ENCODE measurements around the gene CACFD1.

The CACFD1 gene

DNA sequence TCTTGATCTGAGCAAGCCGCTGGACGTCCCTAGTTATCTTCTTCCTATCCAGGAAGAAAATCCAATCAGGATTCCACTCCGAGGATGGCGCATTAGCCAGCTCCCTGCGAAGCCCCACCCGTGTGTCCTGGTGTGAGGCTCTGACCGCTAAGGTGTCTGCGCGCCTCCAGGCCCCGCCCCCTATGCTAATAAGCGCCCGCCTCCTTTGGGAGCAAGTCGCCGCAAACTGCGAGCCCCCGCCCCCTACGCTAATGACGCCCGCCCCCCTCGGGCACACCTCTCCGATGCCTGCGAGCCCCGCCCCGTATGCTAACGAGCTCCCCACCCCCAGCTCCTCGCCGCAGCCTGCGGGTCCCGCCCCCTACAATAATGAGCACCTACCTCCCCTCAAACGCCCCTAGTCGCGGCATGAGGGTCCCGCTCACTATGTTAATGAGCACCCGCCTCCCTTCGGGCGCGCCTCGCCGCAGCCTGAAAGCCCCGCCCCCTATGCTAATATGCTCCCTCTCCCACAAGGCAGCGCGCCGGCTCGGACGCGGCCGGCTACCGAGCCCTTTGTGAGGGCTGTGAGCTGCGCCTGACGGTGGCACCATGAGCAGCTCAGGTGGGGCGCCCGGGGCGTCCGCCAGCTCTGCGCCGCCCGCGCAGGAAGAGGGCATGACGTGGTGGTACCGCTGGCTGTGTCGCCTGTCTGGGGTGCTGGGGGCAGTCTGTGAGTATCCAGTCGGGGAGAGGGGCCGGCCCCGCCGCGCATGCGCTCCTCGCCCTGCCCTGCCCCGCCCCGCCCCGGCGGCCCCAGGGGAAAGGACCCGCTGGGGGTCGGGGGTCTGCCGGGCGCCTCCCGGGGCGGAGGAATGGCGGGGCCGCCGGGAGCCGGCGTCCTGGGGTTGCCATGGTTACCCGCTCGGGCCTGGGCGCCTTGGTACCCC, at the start of gene CACFD1:
Gene CACFD1 (plus strand): TSS at position 503 of the 929 bp plus-strand sequence. CDS start 89 bp downstream, at position 592.
- DNase-seq (ENCODE audit: low read depth), result peak; percentile 87

DNA sequence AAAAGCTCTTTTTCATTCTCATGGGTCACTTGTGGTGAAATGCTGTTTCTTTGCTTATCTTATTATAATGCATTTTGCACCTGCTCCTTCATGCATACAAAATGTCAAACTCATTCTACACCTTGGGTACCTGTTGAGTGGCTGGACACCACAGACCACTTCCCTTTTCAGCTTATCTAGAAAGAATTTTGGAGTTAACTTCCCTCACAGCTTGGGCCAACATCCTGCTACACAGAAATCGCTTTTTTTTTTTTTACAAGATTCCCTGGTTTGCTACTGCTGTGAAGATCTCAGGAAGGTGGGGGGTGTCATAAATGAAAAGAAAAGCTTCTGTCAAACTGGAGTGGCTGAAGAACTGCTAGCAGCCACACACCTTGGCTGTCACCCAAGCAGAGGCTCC, 44.6 kb upstream of the CACFD1 start:
- no peak for DNase-seq (ENCODE audit: low read depth)

DNA sequence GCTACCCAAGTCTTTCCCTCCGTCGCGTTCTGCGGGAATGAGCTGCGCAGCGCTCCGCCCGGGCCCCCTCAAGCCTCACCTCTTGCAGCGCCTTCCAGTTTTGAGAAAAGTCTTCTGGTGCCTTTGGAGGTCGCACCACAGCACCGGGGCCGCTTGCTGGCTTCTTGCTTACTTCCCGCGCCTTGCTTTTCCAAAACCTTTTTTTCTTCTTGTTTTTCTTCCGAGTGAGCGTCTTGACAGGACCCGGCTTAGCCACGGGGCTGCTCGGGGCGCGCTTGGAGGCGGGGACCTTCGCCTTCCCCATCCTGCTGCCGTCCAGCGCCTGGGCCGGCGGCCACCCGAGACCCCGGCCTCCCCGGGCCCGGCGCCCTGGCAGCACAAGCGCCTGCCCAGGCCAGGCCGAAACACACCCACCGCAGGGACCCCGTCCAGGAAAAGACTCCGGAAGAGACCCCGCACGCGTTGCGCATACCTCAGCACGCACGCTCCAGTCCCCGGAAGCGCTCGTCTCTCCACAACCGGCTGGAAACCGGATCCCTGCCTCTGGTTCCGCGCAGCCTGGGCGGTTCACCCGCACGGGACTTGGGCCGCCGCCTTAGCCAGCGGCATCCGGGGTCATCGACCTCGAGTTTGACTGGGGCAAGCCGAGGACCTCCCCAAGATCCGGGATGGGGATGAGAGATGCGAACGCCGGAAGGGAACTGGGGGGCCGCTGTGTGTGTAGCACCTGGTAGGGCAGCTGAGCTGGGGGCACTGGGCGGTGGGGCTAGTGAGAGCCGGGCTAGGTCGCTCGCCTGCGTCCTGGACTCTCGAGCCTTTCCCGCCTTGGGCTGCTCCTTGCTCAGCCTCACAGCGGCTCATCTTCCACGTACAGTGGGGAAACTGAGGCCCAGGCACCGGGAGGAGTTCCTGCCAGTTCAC, 42.0 kb upstream of the CACFD1 start, which contains the start of gene REXO4:
Gene REXO4 (minus strand): TSS at position 470 of the 921 bp plus-strand sequence. CDS start 166 bp downstream, at position 304.
- peak; percentile 68 for DNase-seq (ENCODE audit: low read depth)

DNA sequence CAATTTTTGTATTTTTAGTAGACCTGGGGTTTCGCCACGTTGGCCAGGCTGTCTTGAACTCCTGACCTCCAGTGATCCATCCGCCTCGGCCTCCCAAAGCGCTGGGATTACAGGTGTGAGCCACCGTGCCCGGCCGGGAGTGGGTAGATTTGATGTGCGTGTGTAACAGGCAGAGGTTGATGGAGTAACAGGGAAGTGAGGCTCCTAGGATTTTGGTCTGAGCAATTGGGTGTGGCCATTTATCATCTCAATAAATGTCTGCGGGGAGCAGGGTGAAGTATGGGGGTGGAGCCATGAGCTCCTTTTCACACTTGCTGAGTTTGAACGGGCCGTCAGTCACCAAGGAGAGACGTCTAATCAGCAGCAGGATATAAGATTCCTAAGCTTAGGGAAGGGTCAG, 40.8 kb upstream of the CACFD1 start:
- no peak for DNase-seq (ENCODE audit: low read depth)

DNA sequence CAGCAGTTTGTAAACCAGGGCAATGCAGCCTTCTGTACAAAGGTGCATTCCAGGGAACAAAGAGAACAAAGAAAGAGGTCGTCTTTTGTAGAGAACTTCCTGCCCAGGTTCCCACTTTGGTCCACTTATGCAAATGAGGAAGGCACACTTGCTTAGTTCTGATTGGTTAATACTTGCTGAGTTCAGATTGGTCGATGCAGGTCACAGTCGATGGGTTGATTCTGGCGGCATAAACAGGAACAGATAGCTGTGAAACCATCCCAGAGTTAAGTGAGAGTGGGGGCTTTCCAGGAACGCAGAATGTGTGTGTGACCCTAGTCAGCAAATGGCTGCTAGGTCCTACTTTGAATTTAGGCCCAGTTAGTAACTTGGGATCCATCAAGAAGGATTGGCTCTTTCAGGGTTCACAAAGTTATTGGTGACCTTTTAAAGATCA, 39.4 kb upstream of the CACFD1 start:
- no peak for DNase-seq (ENCODE audit: low read depth)

DNA sequence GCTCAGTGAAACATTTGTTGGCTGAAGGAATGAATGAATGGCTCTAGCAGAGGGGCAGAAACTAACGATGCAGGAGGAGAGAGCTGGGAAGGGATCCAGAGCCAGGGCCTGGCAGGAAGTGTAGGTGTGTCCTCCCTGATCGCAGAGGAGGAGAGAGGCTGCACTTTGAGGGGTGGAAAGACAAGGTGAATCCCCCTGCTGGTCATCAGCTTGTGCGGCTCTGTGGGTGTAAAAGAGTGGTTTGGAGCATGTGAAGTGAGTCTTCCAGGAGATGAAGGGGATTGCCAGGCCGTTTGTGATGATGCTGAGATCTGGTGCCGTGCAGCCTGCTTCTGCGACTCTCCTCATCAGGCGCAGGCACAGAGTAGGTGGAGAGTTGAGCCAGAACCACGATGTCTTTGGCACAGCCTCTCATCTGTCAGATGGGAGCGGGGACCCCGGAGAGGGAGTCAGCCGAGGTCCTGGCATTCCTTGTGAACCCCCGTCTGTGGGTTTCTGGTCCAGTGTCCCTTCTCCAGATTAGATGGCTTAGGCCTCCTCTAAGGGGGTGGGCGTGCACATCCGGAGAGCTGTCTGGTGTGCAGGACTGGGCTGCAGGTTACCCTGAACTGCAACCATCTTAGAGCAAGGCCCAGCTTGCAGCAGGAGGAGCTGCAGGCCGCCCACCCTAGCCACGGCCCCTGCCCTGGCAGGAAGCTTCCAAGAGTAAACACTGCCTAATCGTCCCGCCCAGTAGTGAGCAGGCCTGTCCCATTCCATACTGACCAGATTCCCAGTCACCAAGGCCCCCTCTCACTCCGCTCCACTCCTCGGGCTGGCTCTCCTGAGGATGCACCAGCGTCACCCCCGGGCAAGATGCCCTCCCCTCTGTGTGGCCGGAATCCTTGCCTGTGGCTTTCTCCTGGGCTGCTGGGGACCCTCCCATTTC, 37.9 kb upstream of the CACFD1 start, which contains the start of gene ADAMTS13:
Gene ADAMTS13 (plus strand): TSS at position 753 of the 928 bp plus-strand sequence. CDS start 77 bp downstream, at position 830.
- DNase-seq (ENCODE audit: low read depth), result no peak

DNA sequence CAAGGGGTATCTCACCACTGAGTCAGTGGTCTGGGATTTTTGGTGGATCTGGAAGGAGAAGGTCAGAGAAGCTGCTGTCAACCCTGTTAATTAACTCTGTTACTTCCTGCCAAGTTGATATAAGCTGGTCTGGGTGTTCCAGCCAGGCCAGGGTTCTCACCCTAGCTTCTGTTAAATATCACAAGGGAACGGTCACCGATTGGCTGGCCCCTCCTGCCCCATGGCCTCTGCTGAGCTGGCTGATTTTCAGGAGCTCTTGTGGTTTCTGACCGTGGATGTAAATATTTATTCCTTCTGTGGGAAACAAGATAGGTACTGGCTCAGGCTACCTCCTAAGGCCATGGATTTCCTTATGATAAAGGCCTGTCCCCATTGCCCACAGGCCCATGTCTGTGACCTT, 36.6 kb upstream of the CACFD1 start:
- DNase-seq (ENCODE audit: low read depth), result no peak

DNA sequence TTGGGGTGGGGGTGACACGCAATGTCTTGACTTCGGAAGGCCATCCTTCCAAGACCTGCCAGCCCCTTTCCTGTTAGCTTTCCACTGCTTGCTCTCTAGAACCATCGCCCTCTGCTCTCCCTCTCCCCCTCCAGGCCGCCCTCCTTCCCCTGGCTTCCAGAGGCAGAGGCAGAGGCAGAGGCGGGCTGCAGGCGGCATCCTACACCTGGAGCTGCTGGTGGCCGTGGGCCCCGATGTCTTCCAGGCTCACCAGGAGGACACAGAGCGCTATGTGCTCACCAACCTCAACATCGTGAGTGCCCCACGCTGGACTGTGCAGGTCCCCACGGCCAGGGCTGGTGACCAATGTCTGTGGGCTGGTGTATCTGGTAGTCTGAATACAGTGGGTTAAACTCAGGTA, 35.6 kb upstream of the CACFD1 start:
- no peak for DNase-seq (ENCODE audit: low read depth)

DNA sequence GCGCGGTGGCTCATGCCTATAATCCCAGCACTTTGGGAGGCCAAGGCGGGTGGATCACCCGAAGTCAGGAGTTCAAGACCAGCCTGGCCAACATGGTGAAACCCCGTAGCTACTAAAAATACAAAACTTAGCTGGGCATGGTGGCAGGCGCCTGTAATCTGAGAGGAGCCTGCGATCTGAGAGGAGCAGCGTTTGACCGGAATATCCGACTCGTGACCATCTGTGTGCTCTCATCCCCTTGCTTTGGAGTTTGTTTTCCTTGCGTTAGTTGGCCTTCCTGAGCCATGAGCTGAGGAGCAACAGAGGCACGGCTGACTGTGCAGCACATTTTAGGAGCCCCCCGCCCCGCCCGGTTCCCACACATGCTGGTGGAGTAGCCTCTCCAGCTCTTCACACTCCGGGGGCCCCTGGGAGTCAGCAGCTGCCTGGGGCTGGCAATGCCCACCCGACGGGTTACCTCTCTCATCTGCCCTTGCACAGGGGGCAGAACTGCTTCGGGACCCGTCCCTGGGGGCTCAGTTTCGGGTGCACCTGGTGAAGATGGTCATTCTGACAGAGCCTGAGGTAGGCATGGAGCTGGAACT, 34.6 kb upstream of the CACFD1 start:
- no peak for DNase-seq (ENCODE audit: low read depth)

DNA sequence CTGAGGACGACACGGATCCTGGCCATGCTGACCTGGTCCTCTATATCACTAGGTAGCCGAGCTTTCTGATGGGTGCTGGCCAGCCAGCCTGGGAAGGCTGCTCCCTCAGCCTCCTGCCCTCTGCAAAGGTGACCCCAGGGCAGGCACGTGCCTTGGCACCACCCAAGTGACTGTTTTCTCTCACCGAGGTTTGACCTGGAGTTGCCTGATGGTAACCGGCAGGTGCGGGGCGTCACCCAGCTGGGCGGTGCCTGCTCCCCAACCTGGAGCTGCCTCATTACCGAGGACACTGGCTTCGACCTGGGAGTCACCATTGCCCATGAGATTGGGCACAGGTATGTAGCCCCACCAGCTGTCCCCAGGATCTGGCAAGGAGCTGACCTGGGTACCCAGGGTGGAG, 33.8 kb upstream of the CACFD1 start:
- no peak for DNase-seq (ENCODE audit: low read depth)

DNA sequence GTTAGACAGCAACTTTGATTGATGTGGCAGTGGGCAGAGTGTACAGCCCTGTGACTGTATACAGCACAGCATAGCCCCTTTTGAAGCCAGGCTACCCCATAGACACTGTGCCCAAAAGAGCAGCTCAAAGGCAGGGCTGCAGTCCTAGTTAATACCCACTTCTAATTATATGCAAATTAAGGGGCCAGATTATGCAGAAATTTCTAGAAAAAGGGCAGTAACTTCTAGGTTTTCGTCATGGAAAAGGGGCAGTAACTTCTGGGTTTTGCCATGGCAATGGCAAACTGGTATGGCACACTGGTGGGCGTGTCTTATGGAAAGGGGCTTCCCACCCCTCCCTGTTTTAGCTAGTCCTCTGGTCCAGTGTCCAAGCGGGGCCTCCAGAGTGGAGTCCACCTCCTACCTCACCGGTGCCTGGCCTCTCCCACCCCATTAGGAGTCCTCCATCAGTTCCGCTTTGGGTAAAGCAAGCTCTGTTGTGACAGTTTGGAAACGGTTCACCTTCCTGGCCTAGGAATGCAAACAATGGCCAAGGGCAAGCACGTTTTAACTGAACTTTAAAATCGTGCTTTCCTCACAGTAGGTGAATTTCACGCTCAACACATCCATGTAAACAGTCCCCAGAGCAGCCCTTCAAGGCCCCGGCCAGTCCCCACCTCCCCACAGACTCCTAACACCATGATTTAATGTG, 32.0 kb upstream of the CACFD1 start:
- DNase-seq (ENCODE audit: low read depth), result no peak

DNA sequence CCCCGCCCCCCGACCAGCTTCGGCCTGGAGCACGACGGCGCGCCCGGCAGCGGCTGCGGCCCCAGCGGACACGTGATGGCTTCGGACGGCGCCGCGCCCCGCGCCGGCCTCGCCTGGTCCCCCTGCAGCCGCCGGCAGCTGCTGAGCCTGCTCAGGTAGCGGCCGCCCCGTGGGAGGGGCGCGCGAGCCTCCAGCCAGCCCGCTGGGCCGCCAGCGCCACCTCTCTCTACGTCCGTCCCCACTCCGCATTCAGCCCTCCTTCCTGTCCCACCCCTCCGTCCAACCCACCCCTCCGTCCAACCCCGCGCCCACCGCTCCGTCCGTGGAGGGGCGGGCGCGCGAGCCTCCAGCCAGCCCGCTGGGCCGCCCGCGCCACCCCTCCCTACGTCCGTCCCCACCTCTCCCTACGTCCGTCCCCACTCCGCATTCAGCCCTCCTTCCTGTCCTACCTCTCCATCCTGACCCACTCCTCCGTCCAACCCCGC, 31.1 kb upstream of the CACFD1 start:
- DNase-seq (ENCODE audit: low read depth), result no peak

DNA sequence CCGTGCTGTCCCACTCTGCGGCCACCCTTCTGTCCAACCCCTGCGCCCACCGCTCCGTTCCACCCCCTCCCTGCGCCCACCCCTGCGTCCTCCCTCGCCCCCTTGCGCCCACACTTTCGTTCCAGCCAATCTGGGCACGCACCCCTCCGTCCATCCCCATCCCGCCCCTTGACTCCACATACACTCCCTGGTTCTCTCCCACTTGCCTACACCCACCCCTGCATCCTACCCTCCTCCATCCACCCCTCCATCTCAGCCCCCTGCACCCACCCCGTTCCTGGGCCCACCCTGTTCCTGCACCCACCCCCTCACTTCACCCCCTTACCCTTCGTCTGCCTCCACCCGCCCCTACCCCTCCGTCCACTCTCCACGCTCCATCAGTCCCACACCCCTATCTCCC, 30.6 kb upstream of the CACFD1 start:
- no peak for DNase-seq (ENCODE audit: low read depth)

DNA sequence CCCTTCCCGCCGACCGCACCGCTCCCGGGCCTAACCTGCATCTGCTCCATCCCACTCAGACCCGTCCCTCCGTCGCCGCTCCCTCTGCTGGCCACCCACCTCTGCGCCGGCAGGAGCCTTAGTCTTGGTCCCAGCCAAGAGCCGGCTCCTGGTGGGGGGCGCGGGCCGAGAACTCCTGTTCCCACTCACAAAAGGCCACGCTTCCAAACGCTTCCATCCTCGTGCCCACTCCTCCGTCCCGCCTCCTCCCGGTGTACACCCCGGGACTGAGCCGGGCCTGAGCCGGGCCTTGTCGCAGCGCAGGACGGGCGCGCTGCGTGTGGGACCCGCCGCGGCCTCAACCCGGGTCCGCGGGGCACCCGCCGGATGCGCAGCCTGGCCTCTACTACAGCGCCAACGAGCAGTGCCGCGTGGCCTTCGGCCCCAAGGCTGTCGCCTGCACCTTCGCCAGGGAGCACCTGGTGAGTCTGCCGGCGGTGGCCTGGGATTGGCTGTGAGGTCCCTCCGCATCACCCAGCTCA, 30.1 kb upstream of the CACFD1 start:
- DNase-seq (ENCODE audit: low read depth), result no peak

DNA sequence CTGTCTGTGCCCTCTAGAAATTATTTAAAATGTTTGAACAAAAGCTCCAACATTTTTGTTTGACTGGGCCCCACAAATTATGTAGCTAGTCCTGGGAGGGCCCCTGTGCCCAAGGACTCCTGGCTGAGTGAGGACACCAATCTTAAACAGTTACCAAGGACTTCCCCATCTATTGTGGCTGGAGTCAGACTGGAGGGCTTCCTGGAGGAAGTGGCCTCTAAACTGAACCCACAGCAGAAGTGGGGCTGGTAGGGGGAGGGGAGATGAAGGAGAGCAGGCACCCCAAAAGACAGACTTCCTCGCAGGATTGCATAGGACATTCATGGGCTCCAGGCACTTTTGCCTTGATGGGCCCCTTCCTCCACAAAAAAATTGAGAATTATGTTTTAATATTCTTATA, 29.5 kb upstream of the CACFD1 start:
- DNase-seq (ENCODE audit: low read depth), result no peak

DNA sequence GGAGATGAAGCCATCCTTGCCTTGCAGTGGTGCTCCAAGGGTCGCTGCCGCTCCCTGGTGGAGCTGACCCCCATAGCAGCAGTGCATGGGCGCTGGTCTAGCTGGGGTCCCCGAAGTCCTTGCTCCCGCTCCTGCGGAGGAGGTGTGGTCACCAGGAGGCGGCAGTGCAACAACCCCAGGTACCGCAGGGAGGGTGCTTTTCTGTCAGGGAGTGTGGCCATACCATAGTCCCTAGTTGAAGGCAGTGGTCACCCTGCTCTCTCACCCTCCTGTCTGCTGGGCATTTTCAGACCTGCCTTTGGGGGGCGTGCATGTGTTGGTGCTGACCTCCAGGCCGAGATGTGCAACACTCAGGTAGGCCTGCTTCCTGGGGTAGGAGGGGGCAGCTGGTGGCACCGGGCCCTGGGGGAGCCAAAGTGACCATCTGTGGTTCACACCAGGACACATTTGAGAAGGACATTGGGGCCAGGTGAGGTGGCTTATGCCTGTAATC, 26.4 kb upstream of the CACFD1 start:
- no peak for DNase-seq (ENCODE audit: low read depth)

DNA sequence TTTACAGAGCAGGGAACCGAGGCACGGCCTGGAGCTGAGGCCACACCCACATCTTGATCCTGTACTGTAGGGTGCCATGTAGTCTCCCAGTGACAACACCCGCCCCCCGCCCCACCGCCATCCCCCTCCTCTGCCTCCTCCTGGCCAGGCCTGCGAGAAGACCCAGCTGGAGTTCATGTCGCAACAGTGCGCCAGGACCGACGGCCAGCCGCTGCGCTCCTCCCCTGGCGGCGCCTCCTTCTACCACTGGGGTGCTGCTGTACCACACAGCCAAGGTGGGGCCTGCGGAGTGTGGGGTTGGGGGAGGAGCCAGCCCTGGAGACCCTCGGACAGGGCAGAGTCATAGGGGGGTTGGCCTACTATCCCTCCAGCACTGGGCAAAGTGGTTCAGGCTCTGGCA, 23.1 kb upstream of the CACFD1 start:
- DNase-seq (ENCODE audit: low read depth), result no peak

DNA sequence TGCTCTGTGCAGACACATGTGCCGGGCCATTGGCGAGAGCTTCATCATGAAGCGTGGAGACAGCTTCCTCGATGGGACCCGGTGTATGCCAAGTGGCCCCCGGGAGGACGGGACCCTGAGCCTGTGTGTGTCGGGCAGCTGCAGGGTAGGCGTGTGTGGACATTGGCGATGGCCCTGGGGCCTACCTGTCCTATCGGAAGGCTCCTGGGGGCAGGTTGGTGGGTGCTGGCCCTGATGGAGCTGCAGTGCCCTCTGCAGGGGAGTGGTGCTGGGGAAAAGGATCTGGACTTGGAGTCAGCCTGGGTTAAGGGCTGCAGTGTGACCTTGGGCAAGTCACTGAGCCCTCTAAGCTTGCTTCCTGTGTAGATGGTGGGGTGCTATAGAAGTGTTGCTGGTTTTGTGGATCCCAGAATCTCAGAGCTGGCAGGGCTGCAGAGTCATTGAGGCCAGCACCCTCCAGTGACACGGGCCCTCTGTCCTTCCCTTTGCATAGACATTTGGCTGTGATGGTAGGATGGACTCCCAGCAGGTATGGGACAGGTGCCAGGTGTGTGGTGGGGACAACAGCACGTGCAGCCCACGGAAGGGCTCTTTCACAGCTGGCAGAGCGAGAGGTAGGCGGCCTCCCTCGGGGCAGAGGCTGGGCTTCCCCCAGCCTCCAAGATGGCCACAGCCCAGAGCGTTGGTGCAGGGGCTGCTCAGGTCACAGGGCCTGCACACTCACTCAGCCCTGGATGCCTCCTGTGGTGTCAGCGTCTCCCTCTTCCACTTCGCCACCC, 21.8 kb upstream of the CACFD1 start:
- DNase-seq (ENCODE audit: low read depth), result no peak

DNA sequence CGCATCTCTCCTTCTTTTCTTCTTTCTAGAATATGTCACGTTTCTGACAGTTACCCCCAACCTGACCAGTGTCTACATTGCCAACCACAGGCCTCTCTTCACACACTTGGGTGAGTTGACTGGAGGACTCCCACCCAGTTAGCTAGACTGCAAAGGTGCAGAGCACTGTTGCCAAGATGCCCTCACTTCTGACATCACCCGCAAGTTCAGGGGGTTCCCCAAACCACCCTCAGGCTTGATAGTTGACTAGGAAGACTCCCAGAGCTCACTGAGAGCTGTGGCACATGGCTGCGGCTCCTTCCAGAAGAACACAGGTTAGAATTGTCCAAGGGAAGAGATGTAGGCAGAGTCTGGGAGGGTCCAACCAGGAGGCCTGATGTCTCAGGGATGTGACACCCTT, 20.4 kb upstream of the CACFD1 start:
- DNase-seq (ENCODE audit: low read depth), result no peak
